Right lobe of liver (tissue), 6 donors: Measurements from ENCODE around the gene EHD1. TPM values are rescaled to one million over a fixed set of nuclear protein-coding genes. Genes with fewer than 3 reads are reported as not detected.

Experiments
- ATAC-seq, 4 donors: fragments of 200-7000 bp; cut with Tn5 transposase; one replicate each; pipeline ENCODE4 v1.9.1; 2020; ENCODE audit warnings: mild to moderate bottlenecking in 4 of 4, moderate library complexity in 4 of 4
- DNase-seq, 3 donors: peaks; one replicate each; pipeline ENCODE4 v3.0.0-alpha.2; 2020
- H3K27ac ChIP-seq, 3 donors: fragments of 200-600 bp; one replicate each; pipeline ENCODE4 v1.8.0; 2022
- H3K27me3 ChIP-seq, 2 donors: fragments of 200-600 bp; one replicate each; pipeline ENCODE4 v1.8.0; 2022
- H3K36me3 ChIP-seq, 4 donors: fragments of 200-600 bp; sonication (generic) in 1 of 4; one replicate each; pipeline versions ENCODE4 v1.5.1 to v1.8.0; 2017 to 2022; ENCODE audit warnings: control low read depth in 1 of 4
- H3K4me1 ChIP-seq, 4 donors: fragments of 200-600 bp; sonication (generic) in 1 of 4; one replicate each; pipeline versions ENCODE4 v1.5.1 to v1.8.0; 2017 to 2022; ENCODE audit warnings: control low read depth in 1 of 4
- H3K4me3 ChIP-seq, 3 donors: fragments of 200-600 bp; one replicate each; pipeline ENCODE4 v1.8.0; 2022
- H3K9me3 ChIP-seq, 4 donors: fragments of 200-600 bp; sonication (generic) in 1 of 4; one replicate each; pipeline versions ENCODE4 v1.5.1 to v1.8.0; 2017 to 2022; ENCODE audit warnings: control low read depth in 1 of 4
- POLR2A ChIP-seq: fragments of 450-650 bp; IDR thresholded peaks from one replicate; pipeline ENCODE4 v1.6.1; 2017; ENCODE audit warnings: antibody characterized with exemption, mild to moderate bottlenecking
- WGBS: methylation state at CpG from one replicate; pipeline ENCODE4 v1.1.6; 2018; ENCODE audit warnings: low coverage, low lambda C conversion rate; ENCODE audit not compliant: insufficient coverage; ENCODE audit errors: missing lambda C conversion rate; 5-methylcytosine and 5-hydroxymethylcytosine counted together
- intact Hi-C, 2 donors: fragments of 100-400 bp; cut with DNase I; formaldehyde crosslinking; loops; one replicate each; pipeline versions ENCODE4 v1.11.2 to v1.14.1; 2022
- total RNA-seq, 6 experiments: library from RNA; depleted of rRNA in 2 of 6; stranded (reverse); fragments of >200 nt in 2 of 6; fragmentation: NEBNext Ultra II Directional in 3 of 6; extraction: Animal tissue kit (Norgen Biotek cat#: 25700) in 3 of 6; gene quantifications; one replicate each; pipeline versions ENCODE4 v1.1.0 to v1.2.4, GENCODE V29; 2016 to 2023
- TF ChIP-seq, protein P1 (sequence below), 4 donors: fragments of 200-600 bp in 3 of 4; fragments of 450-650 bp in 1 of 4; IDR thresholded peaks; one replicate each; pipeline versions ENCODE4 v1.5.1 to v1.8.0; 2016 to 2022; ENCODE audit warnings: antibody characterized with exemption in 4 of 4, mild to moderate bottlenecking in 2 of 4
- donor health status: DM: no; HTN: yes; CAD: no.
- donor health status: DM: no; HTN: no; CAD: no.
- donor health status: DM: no; HTN: no; CAD: no.
- donor health status: DM: no; HTN: yes; CAD: no.
- donor health status: DM: no; HTN: yes; CAD: no.

The EHD1 gene
- total RNA-seq, 6 experiments from 2014 or later = 18.8 to 36.1 (median 26.3) TPM

DNA sequence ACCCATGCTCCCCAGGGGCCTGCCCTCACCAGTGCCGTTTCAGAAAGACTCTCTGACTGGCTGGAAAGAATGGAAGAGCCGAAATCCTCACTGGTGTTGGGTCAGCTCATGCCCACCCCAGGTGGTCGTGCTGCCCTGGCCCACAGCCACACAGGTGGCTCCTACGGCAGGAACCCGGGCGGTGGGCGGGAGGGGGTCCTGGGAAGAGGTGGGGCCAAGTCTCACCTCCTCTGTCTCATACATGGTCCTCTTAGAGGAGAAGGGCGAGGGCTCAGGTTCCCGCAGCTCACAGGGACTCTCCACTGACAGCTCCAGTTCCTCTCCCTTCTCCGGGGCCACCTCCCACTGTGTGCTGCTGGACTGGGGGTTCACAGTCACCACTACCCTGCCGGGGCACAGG is 30.3 kb upstream of the EHD1 start:
- DNase-seq = no peak
- no peak for TF ChIP-seq POLR2A
- TF ChIP-seq, protein P1, sequence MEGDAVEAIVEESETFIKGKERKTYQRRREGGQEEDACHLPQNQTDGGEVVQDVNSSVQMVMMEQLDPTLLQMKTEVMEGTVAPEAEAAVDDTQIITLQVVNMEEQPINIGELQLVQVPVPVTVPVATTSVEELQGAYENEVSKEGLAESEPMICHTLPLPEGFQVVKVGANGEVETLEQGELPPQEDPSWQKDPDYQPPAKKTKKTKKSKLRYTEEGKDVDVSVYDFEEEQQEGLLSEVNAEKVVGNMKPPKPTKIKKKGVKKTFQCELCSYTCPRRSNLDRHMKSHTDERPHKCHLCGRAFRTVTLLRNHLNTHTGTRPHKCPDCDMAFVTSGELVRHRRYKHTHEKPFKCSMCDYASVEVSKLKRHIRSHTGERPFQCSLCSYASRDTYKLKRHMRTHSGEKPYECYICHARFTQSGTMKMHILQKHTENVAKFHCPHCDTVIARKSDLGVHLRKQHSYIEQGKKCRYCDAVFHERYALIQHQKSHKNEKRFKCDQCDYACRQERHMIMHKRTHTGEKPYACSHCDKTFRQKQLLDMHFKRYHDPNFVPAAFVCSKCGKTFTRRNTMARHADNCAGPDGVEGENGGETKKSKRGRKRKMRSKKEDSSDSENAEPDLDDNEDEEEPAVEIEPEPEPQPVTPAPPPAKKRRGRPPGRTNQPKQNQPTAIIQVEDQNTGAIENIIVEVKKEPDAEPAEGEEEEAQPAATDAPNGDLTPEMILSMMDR (IDR thresholded peaks at IDR 0.05) = no peak
- no peak for ATAC-seq
- no peaks in the 10 kb centered on the region for H3K27me3 ChIP-seq
- intact Hi-C loops = no loop called here
- H3K9me3 ChIP-seq = no peaks in the 10 kb centered on the region
- no peak overlapping the region for H3K4me3 ChIP-seq
- no peaks in the 10 kb centered on the region for H3K4me1 ChIP-seq
- peaks cover 5 to 82% (median 36%) of the 10 kb centered on the region in 4 donors for H3K36me3 ChIP-seq
- H3K27ac ChIP-seq = no peak overlapping the region
- WGBS = 57% methylated on average over 3 of the region's 11 CpGs

DNA sequence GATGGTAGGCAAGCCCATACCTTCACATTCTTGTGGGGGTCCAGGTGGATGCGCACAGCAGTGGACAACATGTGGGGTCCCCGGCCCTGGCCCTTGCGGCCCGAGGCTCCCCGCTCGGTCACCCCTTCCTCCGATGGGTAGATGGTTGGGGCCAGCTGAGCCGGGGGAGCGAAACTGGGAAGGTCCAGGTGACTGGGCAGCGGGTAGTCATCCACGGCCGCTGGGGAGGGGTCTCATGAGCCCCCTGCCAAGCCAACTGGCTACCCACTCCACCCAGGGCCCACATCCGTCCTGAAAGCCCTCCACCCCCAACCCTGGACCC is 27.9 kb upstream of the EHD1 start:
- no peak overlapping the region for H3K4me3 ChIP-seq
- no peaks in the 10 kb centered on the region for H3K4me1 ChIP-seq
- no peak for ATAC-seq
- H3K9me3 ChIP-seq = no peaks in the 10 kb centered on the region
- H3K27ac ChIP-seq = no peak overlapping the region
- peak in 1 of 3 donors; percentile 48 for DNase-seq
- WGBS = no CpG with 5 or more reads among the region's 13 CpGs
- intact Hi-C loops = no loop called here
- peaks cover 0 to 82% (median 33%) of the 10 kb centered on the region in 4 donors for H3K36me3 ChIP-seq
- TF ChIP-seq, protein P1 (IDR thresholded peaks at IDR 0.05) = no peak
- no peak for TF ChIP-seq POLR2A
- H3K27me3 ChIP-seq = no peaks in the 10 kb centered on the region

DNA sequence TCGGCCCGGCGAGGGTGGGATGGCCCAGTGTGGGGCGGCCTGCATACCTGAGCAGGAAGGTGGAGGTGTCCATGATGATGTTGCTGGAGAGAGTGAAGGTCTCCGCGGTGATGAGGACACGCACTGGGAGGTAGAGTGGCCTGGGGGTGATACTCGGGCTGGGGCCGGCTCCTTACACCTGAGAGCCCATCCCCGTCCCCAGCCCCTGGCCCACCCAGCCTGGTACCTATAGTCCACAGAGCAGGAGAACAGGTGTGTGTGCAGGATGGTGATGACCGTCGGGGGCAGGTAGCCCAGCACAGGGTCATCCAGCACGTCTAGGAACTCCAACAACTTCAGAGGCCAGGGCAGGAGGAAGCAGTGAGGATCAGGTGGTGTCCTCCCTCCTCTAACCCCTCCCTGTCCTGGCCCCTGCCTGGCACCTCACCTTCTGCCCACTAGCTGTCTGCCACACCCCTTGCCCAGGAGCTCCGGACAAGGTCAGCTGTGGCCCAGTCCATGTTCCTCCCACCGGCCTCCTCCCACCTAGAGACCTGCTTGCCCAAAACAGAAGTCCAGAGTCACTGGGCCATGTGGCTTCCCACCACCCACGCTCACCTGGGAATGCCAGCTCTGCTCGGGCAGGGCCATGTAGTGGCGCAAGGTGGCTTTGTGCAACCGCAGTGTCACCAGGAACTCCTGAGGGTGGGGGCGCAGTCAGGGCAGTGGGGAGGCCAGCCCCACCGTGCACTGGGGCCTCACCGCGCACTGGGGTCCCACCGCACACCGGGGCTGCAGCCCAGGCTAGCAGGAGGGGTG is 27.3 kb upstream of the EHD1 start:
- peak in 1 of 3 donors; percentile 47 for DNase-seq

GRCh38 chr11:64903291-64903833 is 24.9 kb upstream of the EHD1 start:
- H3K4me3 ChIP-seq = no peak overlapping the region
- no peak overlapping the region for H3K27ac ChIP-seq
- H3K36me3 ChIP-seq = peaks cover 0 to 77% (median 30%) of the 10 kb centered on the region in 4 donors
- no peak for TF ChIP-seq POLR2A
- TF ChIP-seq, protein P1 (IDR thresholded peaks at IDR 0.05) = no peak
- intact Hi-C loops = no loop called here
- DNase-seq (no peak), ATAC-seq (no peak)
- no peaks in the 10 kb centered on the region for H3K4me1 ChIP-seq
- no peaks in the 10 kb centered on the region for H3K9me3 ChIP-seq
- H3K27me3 ChIP-seq = no peaks in the 10 kb centered on the region
- WGBS = no CpG with 5 or more reads among the region's 23 CpGs

More for the DNA sequence above, 27.3 kb upstream of the EHD1 start:
- H3K36me3 ChIP-seq = peaks cover 0 to 82% (median 34%) of the 10 kb centered on the region in 4 donors
- H3K9me3 ChIP-seq = no peaks in the 10 kb centered on the region
- 73% methylated on average over 3 of the region's 25 CpGs for WGBS
- TF ChIP-seq, protein P1 (IDR thresholded peaks at IDR 0.05) = no peak
- no peak for TF ChIP-seq POLR2A
- peak in 1 of 4 donors; percentile 30 for ATAC-seq
- no peak overlapping the region for H3K4me3 ChIP-seq
- no peaks in the 10 kb centered on the region for H3K27me3 ChIP-seq
- H3K27ac ChIP-seq = no peak overlapping the region
- intact Hi-C loops = no loop called here
- H3K4me1 ChIP-seq = no peaks in the 10 kb centered on the region
